SKM-1 treated with dmso at 0.1 percent for 144 hours (cell line): Measurements from ENCODE around the gene FAM78A.

Experiments
- DNase-seq: peaks from one replicate; lab custom pipeline; 2025; ENCODE audit not compliant: unreplicated experiment; lab: John Stamatoyannopoulos, UW

The FAM78A gene

GRCh38 chr9:131303381-131304321, 27.3 kb upstream of the FAM78A start:
- no peak for DNase-seq

- no peak for DNase-seq
These were observed 26.1 kb upstream of the FAM78A start for GRCh38 chr9:131302244-131303075.

- no peak for DNase-seq
These were observed 24.1 kb upstream of the FAM78A start for GRCh38 chr9:131300444-131300843.

- DNase-seq = no peak
These were observed 23.6 kb upstream of the FAM78A start for GRCh38 chr9:131299961-131300347.

- no peak for DNase-seq
These were observed 23.1 kb upstream of the FAM78A start for GRCh38 chr9:131299346-131299960.

GRCh38 chr9:131298816-131299215, 22.5 kb upstream of the FAM78A start:
- DNase-seq = no peak

- no peak for DNase-seq
These were observed 22.0 kb upstream of the FAM78A start for GRCh38 chr9:131298341-131298740.

- no peak for DNase-seq
These were observed 21.6 kb upstream of the FAM78A start for GRCh38 chr9:131297903-131298302.

- DNase-seq = no peak
These were observed 20.7 kb upstream of the FAM78A start for GRCh38 chr9:131296906-131297500.

- no peak for DNase-seq
These were observed 20.1 kb upstream of the FAM78A start for GRCh38 chr9:131296460-131296859.

- no peak for DNase-seq
These were observed 16.6 kb upstream of the FAM78A start for GRCh38 chr9:131292937-131293336.

GRCh38 chr9:131291795-131292315, 15.5 kb upstream of the FAM78A start:
- no peak for DNase-seq

GRCh38 chr9:131290767-131291370, 14.6 kb upstream of the FAM78A start:
- no peak for DNase-seq

- DNase-seq = no peak
These were observed 13.9 kb upstream of the FAM78A start for GRCh38 chr9:131290036-131290766.

GRCh38 chr9:131289301-131290035, 13.2 kb upstream of the FAM78A start, which contains the start of gene PLPP7:
Gene PLPP7 (plus strand): TSS chr9:131289723. CDS start chr9:131289998, 275 bp downstream.
- DNase-seq = no peak

GRCh38 chr9:131288217-131288616, 11.9 kb upstream of the FAM78A start:
- DNase-seq = no peak

GRCh38 chr9:131287359-131287758, 11.0 kb upstream of the FAM78A start:
- no peak for DNase-seq

- DNase-seq = no peak
These were observed 8.5 kb upstream of the FAM78A start for GRCh38 chr9:131284856-131285255.
